K562 (cell line): ENCODE data around the gene B3GALNT2. TPM values are rescaled to one million over a fixed set of nuclear protein-coding genes. Genes with fewer than 3 reads are reported as not detected.

Source experiments
- ATAC-seq: fragments of 200-7000 bp; cut with Tn5 transposase; 3 replicates; pipeline ENCODE4 v1.9.1; 2020; ENCODE audit warnings: moderate library complexity
- BruUV-seq: library from RNA; stranded (reverse); fragments of 400-500 nt; replicated peaks from 2 replicates; lab custom pipeline; 2021; lab: Mats Ljungman, UMichigan
- CTCF ChIA-PET: fragments of 300-600 bp; formaldehyde crosslinking; extraction: SDS; loops from one replicate; lab custom pipeline; 2021; ENCODE audit warnings: low intra/inter-chr PET ratio; lab: Yijun Ruan, JAX
- POLR2A ChIA-PET: fragments of 300-600, 350-650 bp; sonication (Branson Sonifier 250); formaldehyde crosslinking; extraction: SDS; loops from one replicate; lab custom pipeline; 2021; ENCODE audit warnings: antibody characterized with exemption, inconsistent platforms; lab: Yijun Ruan, JAX
- DNase-seq, 4 experiments: peaks; one replicate each; pipeline versions ENCODE4 v3.0.0 to v3.0.0-alpha.2; 2011 to 2018; ENCODE audit warnings: low spot score in 3 of 4, mixed read lengths in 3 of 4; ENCODE audit errors: extremely low read depth in 1 of 4
- FAIRE-seq: peaks from 2 replicates; lab custom pipeline; 2011; peaks lifted over from hg19 to GRCh38; lab: Jason Lieb, UNC
- H2AFZ ChIP-seq: 2 replicates; pipeline ENCODE4 v1.6.0; 2011; ENCODE audit warnings: low read depth, low read length, control low read depth, inconsistent platforms
- H3K27ac ChIP-seq: fragments of 200-600 bp; 3 replicates; pipeline ENCODE4 v1.8.0; 2011; ENCODE audit warnings: low read depth, mild to moderate bottlenecking, control low read depth, inconsistent platforms, low read length, moderate library complexity, mixed read lengths; ENCODE audit errors: extremely low read depth
- H3K27me3 ChIP-seq, 2 experiments: fragments of 300-600 bp in 1 of 2; 2 replicates in 1 of 2; 3 replicates in 1 of 2; pipeline versions ENCODE4 v1.6.0 to v1.8.0; 2011; ENCODE audit warnings: inconsistent platforms in 2 of 2, low read length in 2 of 2, mild to moderate bottlenecking in 1 of 2, mixed read lengths in 1 of 2, moderate library complexity in 1 of 2; ENCODE audit not compliant: control insufficient read depth in 2 of 2, insufficient read depth in 2 of 2
- H3K36me3 ChIP-seq: fragments of 300-600 bp; 3 replicates; pipeline ENCODE4 v1.8.0; 2011; ENCODE audit warnings: mild to moderate bottlenecking, low read length, inconsistent platforms; ENCODE audit not compliant: control insufficient read depth, insufficient read depth
- H3K4me1 ChIP-seq, 2 experiments: fragments of 200-600 bp in 1 of 2; replicated peaks in 1 of 2; 2 replicates in 1 of 2; 3 replicates in 1 of 2; pipeline versions ENCODE4 v1.5.1 to v1.8.0; 2011; ENCODE audit warnings: inconsistent platforms in 2 of 2, low read length in 2 of 2, mild to moderate bottlenecking in 1 of 2, mixed read lengths in 1 of 2, moderate library complexity in 1 of 2; ENCODE audit not compliant: control insufficient read depth in 2 of 2, insufficient read depth in 2 of 2
- H3K4me2 ChIP-seq: 2 replicates; pipeline ENCODE4 v1.6.1; 2011; ENCODE audit warnings: low read length, control low read depth, inconsistent platforms, mixed read lengths; ENCODE audit not compliant: insufficient read depth
- H3K4me3 ChIP-seq: fragments of 200-600 bp; sonication (generic), shearing (Covaris generic); 2 replicates; pipeline ENCODE4 v1.5.1; 2016; ENCODE audit warnings: control low read depth, inconsistent platforms
- H3K79me2 ChIP-seq: fragments of 200-600 bp; 3 replicates; pipeline ENCODE4 v1.8.0; 2011; ENCODE audit warnings: low read length, inconsistent platforms; ENCODE audit not compliant: control insufficient read depth, insufficient read depth
- H3K9ac ChIP-seq, 2 experiments: 2 replicates each; pipeline versions ENCODE4 v1.6.0 to v1.6.1; 2011; ENCODE audit warnings: low read depth in 2 of 2, low read length in 2 of 2, control low read depth in 1 of 2, inconsistent platforms in 1 of 2, mild to moderate bottlenecking in 1 of 2, mixed read lengths in 1 of 2; ENCODE audit not compliant: insufficient read depth in 1 of 2
- H3K9me1 ChIP-seq: one replicate; pipeline ENCODE4 v1.6.0; 2011; ENCODE audit warnings: inconsistent platforms, mild to moderate bottlenecking, low read length, moderate library complexity; ENCODE audit not compliant: control insufficient read depth, insufficient read depth
- H3K9me3 ChIP-seq: replicated peaks from 2 replicates; pipeline ENCODE4 v1.5.1; 2011; ENCODE audit warnings: low read depth, low read length, inconsistent platforms; ENCODE audit not compliant: control insufficient read depth, insufficient read depth
- H4K20me1 ChIP-seq: replicated peaks from 2 replicates; pipeline ENCODE4 v1.6.1; 2011; ENCODE audit warnings: low read length, inconsistent platforms, mixed read lengths; ENCODE audit not compliant: control insufficient read depth, insufficient read depth
- C11orf30 ChIP-seq: fragments of 450-650 bp; IDR thresholded peaks from 2 replicates; pipeline ENCODE4 v1.6.1; 2016; ENCODE audit warnings: low read depth, mild to moderate bottlenecking
- CBX8 ChIP-seq: fragments of 200-600 bp; sonication (generic); IDR thresholded peaks from 2 replicates; pipeline ENCODE4 v1.6.1; 2012; ENCODE audit warnings: borderline replicate concordance, mixed run types, low read depth, mild to moderate bottlenecking, moderate library complexity, mixed read lengths, low read length, control low read depth, inconsistent platforms; ENCODE audit not compliant: poor library complexity, severe bottlenecking; ENCODE audit errors: extremely low read depth
- ELF1 ChIP-seq: fragments of 200-800 bp; sonication (Bioruptor generic); IDR thresholded peaks from 2 replicates; pipeline ENCODE4 v1.6.1; 2016; ENCODE audit warnings: missing genetic modification characterization, missing compliant biosample characterization
- ESRRA ChIP-seq: fragments of 450-650 bp; IDR thresholded peaks from 2 replicates; pipeline ENCODE4 v1.6.1; 2014; ENCODE audit warnings: low read depth, mild to moderate bottlenecking, moderate library complexity, borderline replicate concordance
- GATAD2B ChIP-seq: fragments of 450-650 bp; IDR thresholded peaks from 2 replicates; pipeline ENCODE4 v1.6.1; 2017; ENCODE audit warnings: mild to moderate bottlenecking, borderline replicate concordance
- IFI16 ChIP-seq: fragments of 250-450 bp; sonication (Bioruptor Pico); IDR thresholded peaks from 2 replicates; pipeline ENCODE4 v2.1.2; 2022; ENCODE audit warnings: mild to moderate bottlenecking, inconsistent platforms
- MAFG ChIP-seq: fragments of 450-650 bp; conservative IDR thresholded peaks from 2 replicates; pipeline ENCODE4 v1.6.1; 2016; ENCODE audit warnings: missing genetic modification characterization, missing compliant biosample characterization
- NFE2 ChIP-seq: IDR thresholded peaks from 2 replicates; pipeline ENCODE4 v1.6.1; 2014; ENCODE audit warnings: antibody characterized with exemption, low read depth
- PCBP1 ChIP-seq: fragments of 200-400 bp; formaldehyde crosslinking; IDR thresholded peaks from 2 replicates; pipeline ENCODE4 v1.6.1; 2018; ENCODE audit warnings: mild to moderate bottlenecking, low read depth, low read length; ENCODE audit not compliant: poor library complexity, severe bottlenecking
- ZNF316 ChIP-seq: fragments of 450-650 bp; IDR thresholded peaks from 2 replicates; pipeline ENCODE4 v1.6.1; 2016
- WGBS: fragments of 100-300 bp; shearing (Covaris generic); methylation state at CpG from one replicate; pipeline ENCODE4 v1.1.6; 2016; ENCODE audit warnings: low coverage, mixed read lengths; ENCODE audit not compliant: insufficient coverage; ENCODE audit errors: missing lambda C conversion rate; 5-methylcytosine and 5-hydroxymethylcytosine counted together
- in situ Hi-C: fragments of 300-500 bp; cut with MboI; formaldehyde crosslinking; loops from 4 replicates; pipeline ENCODE4 v1.15.0; 2018; ENCODE audit warnings: inconsistent platforms, mixed read lengths
- intact Hi-C: fragments of 100-400 bp; cut with micrococcal nuclease; formaldehyde crosslinking; loops from 2 replicates; pipeline ENCODE4 v1.14.2; 2022
- polyA plus RNA-seq, 8 experiments: library from polyadenylated mRNA; depleted of rRNA in 4 of 8; stranded (reverse) in 5 of 8; unstranded in 3 of 8; fragments of >200 nt; fragmentation: Nextera tagmentation in 2 of 8; fragmentation: Illumina TruSeq in 1 of 8; extraction: Ambion mirVana in 2 of 8; extraction: Trizol in 1 of 8; gene quantifications; 2 replicates each; pipeline versions ENCODE4 v1.2.1 to v1.2.3, GENCODE V29; 2011 to 2014; ENCODE audit warnings: inconsistent platforms in 1 of 8, missing spikeins in 1 of 8
- total RNA-seq, 7 experiments: library from RNA; depleted of rRNA in 6 of 7; stranded (reverse); fragments of >200 nt in 6 of 7; fragmentation: Illumina TruSeq in 2 of 7; extraction: Trizol in 2 of 7; gene quantifications; 2 replicates each; pipeline versions ENCODE4 v1.2.1 to v1.2.3, GENCODE V29; 2011 to 2021; ENCODE audit warnings: low replicate concordance in 1 of 7
- TF ChIP-seq, protein P1 (sequence below): fragments of 150-350 bp; conservative IDR thresholded peaks from 2 replicates; pipeline ENCODE4 v1.6.1; 2014; ENCODE audit warnings: low read length
- TF ChIP-seq, protein P2 (sequence below): fragments of 450-650 bp; IDR thresholded peaks from 2 replicates; pipeline ENCODE4 v1.7.0; 2016; ENCODE audit warnings: borderline replicate concordance
- TF ChIP-seq, protein P3 (sequence below): sonication (generic); formaldehyde crosslinking; IDR thresholded peaks from 2 replicates; pipeline ENCODE4 v1.8.0; 2023; ENCODE audit warnings: mild to moderate bottlenecking, missing genetic modification reagents

B3GALNT2 gene
- total and polyA plus RNA-seq, 9 of the 15 experiments (the other 6 are each of a cell fraction or from before 2014, with no cell fraction given), result 2.0 to 31.7 (median 22.9) TPM

DNA sequence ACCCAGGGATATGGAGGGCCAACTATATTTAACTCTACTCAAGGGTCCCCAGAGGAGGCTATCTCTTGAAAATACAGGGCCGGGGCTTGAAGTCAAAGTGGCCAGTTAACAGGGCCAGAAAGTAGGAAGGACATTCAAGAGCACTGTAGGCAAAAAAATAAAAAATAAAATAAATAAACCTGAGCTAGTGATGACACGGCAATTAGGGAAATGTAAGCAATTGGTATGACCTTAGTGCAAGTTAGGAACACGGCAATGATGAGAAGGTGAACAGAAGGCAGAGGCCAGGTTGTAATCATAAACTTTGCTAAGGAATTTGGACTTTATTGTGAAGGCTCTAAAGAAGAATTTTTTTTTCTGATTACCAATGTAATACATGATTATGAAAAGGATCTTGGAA lies 3.4 kb upstream of the B3GALNT2 start:
- no peak overlapping the region for H2AFZ ChIP-seq
- in situ Hi-C loops, result no loop called here
- WGBS, result 51% methylated on average over 3 of the region's 3 CpGs
- H3K9me1 ChIP-seq, result no peaks in the 10 kb centered on the region
- no TSS peak for BruUV-seq
- no peak overlapping the region for H3K4me2 ChIP-seq
- no peak for FAIRE-seq
- H3K27me3 ChIP-seq, result no peaks in the 10 kb centered on the region
- no peak overlapping the region for H3K9ac ChIP-seq
- no peak for DNase-seq
- no peak overlapping the region for H3K27ac ChIP-seq
- CTCF ChIA-PET, result no interaction called here
- POLR2A ChIA-PET, result interaction anchor here (0.6 kb wide), 1 partner anchor 56 kb away, joined by 4 read pairs; no protein-coding TSS in a partner anchor
- no peak for ATAC-seq
- no peaks in the 10 kb centered on the region for H4K20me1 ChIP-seq
- TF ChIP-seq GATAD2B, result no peak
- no peak for TF ChIP-seq ESRRA
- TF ChIP-seq, protein P1, sequence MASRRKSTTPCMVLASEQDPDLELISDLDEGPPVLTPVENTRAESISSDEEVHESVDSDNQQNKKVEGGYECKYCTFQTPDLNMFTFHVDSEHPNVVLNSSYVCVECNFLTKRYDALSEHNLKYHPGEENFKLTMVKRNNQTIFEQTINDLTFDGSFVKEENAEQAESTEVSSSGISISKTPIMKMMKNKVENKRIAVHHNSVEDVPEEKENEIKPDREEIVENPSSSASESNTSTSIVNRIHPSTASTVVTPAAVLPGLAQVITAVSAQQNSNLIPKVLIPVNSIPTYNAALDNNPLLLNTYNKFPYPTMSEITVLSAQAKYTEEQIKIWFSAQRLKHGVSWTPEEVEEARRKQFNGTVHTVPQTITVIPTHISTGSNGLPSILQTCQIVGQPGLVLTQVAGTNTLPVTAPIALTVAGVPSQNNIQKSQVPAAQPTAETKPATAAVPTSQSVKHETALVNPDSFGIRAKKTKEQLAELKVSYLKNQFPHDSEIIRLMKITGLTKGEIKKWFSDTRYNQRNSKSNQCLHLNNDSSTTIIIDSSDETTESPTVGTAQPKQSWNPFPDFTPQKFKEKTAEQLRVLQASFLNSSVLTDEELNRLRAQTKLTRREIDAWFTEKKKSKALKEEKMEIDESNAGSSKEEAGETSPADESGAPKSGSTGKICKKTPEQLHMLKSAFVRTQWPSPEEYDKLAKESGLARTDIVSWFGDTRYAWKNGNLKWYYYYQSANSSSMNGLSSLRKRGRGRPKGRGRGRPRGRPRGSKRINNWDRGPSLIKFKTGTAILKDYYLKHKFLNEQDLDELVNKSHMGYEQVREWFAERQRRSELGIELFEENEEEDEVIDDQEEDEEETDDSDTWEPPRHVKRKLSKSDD, result no peak
- TF ChIP-seq C11orf30, result 0 out of 2 replicates have a peak, but pooled peaks have one; percentile 15
- no peak for TF ChIP-seq CBX8
- TF ChIP-seq NFE2, result peak; percentile 46; the same call in 1 of the 2 replicates
- TF ChIP-seq, protein P2, sequence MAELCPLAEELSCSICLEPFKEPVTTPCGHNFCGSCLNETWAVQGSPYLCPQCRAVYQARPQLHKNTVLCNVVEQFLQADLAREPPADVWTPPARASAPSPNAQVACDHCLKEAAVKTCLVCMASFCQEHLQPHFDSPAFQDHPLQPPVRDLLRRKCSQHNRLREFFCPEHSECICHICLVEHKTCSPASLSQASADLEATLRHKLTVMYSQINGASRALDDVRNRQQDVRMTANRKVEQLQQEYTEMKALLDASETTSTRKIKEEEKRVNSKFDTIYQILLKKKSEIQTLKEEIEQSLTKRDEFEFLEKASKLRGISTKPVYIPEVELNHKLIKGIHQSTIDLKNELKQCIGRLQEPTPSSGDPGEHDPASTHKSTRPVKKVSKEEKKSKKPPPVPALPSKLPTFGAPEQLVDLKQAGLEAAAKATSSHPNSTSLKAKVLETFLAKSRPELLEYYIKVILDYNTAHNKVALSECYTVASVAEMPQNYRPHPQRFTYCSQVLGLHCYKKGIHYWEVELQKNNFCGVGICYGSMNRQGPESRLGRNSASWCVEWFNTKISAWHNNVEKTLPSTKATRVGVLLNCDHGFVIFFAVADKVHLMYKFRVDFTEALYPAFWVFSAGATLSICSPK, result no peak
- TF ChIP-seq IFI16 (CRISPR knock-in tag), result no peak
- peak; percentile 67 for TF ChIP-seq ZNF316
- no peak for TF ChIP-seq PCBP1
- TF ChIP-seq MAFG (tag), result peak; percentile 23; the same call in 1 of the 2 replicates
- no peak for TF ChIP-seq ELF1 (tag)
- TF ChIP-seq, protein P3, sequence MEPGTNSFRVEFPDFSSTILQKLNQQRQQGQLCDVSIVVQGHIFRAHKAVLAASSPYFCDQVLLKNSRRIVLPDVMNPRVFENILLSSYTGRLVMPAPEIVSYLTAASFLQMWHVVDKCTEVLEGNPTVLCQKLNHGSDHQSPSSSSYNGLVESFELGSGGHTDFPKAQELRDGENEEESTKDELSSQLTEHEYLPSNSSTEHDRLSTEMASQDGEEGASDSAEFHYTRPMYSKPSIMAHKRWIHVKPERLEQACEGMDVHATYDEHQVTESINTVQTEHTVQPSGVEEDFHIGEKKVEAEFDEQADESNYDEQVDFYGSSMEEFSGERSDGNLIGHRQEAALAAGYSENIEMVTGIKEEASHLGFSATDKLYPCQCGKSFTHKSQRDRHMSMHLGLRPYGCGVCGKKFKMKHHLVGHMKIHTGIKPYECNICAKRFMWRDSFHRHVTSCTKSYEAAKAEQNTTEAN (CRISPR knock-in tag), result no peak
- H3K36me3 ChIP-seq, result no peaks in the 10 kb centered on the region
- H3K9me3 ChIP-seq, result no peaks in the 10 kb centered on the region
- intact Hi-C loops, result loop anchor here (10.0 kb wide), 2 partner anchors 253 to 903 kb away; no protein-coding TSS in a partner anchor
- H3K4me1 ChIP-seq, result peaks cover 7 to 15% of the 10 kb centered on the region in 2 experiments; a peak in 4 of 5 replicates
- H3K79me2 ChIP-seq, result peaks cover 33% of the 10 kb centered on the region
- H3K4me3 ChIP-seq, result no peak overlapping the region
